Retinal pigment epithelial cell (primary cell): ENCODE results near the gene ZNF607.
"Not testable (repeated sequence)": the region's sequence is repeated elsewhere in the genome, so short reads cannot be mapped to it uniquely, and the experiment has no call there.

Experiments used
- DNase-seq: peaks from one replicate; pipeline ENCODE4 v3.0.0-alpha.2; 2010; ENCODE audit warnings: low read depth
- H3K4me3 ChIP-seq: 2 replicates; pipeline ENCODE4 v1.5.1; 2011; ENCODE audit warnings: mild to moderate bottlenecking, low read length, control low read depth, moderate library complexity
- TF ChIP-seq, protein P1 (sequence below): conservative IDR thresholded peaks from 2 replicates; pipeline ENCODE4 v1.5.1; 2011; ENCODE audit warnings: low read depth, low read length, control low read depth, inconsistent platforms

The ZNF607 gene

DNA sequence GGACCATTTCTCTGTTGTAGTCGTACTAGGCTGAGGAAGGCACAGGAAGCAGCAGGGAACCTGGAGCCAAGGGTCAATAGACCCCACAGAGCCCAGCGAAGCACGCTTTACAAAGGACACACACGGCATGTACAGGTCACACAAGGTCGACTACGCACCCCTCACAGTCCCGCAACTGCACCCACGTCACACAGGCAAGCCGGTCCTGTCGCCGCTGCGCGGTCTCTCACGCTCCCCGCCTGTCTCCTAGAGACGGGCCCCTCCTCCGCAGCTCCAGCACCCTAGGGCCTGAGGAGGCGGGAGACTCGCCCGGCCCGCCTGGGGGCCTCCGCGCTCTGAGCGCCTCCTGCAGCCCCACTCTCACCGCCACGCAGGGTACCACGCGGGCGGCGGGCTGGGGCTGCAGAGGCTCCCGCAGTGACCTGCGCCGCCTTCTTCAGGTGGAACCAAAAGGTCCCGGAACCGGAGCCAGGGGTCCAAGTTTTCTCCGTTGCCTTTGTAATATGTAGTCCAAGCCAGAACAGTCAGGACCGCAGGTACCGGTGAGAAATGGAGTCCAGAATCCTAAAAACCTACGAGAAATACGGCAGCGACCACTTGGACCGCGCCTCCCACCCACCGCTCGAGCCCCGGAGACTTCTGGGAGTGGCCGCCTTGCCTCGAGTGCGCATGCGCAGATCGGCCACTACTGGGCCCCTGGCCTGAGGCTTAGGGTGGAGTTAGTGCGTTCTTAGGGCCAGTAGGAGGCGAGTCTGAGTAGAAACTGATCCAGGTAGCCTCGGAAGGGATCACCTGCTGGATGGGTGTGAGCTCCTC lies at the start of gene ZNF607:
ZNF607 (minus strand) TSS at position 651 of the 816 bp plus-strand sequence. CDS start 8,143 bp downstream, outside the sequence.
- peak; percentile 76 for DNase-seq
- TF ChIP-seq, protein P1, sequence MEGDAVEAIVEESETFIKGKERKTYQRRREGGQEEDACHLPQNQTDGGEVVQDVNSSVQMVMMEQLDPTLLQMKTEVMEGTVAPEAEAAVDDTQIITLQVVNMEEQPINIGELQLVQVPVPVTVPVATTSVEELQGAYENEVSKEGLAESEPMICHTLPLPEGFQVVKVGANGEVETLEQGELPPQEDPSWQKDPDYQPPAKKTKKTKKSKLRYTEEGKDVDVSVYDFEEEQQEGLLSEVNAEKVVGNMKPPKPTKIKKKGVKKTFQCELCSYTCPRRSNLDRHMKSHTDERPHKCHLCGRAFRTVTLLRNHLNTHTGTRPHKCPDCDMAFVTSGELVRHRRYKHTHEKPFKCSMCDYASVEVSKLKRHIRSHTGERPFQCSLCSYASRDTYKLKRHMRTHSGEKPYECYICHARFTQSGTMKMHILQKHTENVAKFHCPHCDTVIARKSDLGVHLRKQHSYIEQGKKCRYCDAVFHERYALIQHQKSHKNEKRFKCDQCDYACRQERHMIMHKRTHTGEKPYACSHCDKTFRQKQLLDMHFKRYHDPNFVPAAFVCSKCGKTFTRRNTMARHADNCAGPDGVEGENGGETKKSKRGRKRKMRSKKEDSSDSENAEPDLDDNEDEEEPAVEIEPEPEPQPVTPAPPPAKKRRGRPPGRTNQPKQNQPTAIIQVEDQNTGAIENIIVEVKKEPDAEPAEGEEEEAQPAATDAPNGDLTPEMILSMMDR = peak; percentile 71
- peak within 1 kb of the TSS; percentile 96 for H3K4me3 ChIP-seq

DNA sequence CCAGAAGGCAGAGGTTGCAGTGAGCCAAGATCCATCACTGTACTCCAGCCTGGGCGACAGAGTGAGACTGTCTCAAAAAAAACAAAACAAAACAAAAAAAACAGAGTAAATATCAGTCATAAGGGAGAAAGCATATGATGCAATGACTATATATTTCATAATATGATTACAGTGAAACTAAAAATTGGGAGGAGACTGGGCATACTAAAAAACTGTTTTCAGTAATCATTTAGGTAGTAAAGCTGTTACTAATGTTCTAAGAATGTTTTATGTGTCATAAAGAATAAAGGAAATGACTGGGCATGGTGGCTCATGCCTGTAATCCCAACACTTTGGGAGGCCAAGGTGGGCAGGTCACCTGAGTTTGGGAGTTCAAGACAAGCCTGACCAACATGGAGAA lies 43.9 kb upstream of the ZNF607 start:
- no peak overlapping the region for H3K4me3 ChIP-seq
- TF ChIP-seq, protein P1 = no peak
- no peak for DNase-seq

DNA sequence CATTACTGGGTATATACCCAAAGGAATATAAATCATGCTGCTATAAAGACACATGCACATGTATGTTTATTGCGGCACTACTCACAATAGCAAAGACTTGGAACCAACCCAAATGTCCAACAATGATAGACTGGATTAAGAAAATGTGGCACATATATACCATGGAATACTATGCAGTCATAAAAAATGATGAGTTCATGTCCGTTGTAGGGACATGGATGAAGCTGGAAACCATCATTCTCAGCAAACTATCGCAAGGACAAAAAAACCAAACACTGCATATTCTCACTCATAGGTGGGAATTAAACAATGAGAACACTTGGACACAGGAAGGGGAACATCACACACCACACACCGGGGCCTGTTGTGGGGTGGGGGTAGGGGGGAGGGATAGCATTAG lies 38.1 kb upstream of the ZNF607 start:
- not testable (repeated sequence) for H3K4me3 ChIP-seq, DNase-seq

DNA sequence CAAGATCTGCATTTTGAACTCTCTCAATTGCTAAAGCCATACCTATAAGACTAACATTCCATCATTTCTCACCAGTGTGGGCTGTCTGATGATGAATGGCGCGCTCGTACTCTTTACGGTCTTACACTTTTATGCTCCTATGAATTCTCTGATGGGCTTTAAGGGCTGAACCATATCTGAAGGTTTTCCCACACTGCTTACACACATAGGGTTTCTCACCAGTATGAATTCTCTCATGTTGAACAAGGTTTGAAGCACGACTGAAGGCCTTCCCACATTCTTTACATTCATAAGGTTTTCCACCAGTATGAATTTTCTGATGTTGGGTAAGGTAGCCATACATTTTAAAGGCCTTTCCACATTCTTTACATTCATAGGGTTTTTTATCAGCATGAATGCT lies 18.8 kb upstream of the ZNF607 start:
- TF ChIP-seq, protein P1 = no peak
- DNase-seq = no peak
- H3K4me3 ChIP-seq = no peak overlapping the region

DNA sequence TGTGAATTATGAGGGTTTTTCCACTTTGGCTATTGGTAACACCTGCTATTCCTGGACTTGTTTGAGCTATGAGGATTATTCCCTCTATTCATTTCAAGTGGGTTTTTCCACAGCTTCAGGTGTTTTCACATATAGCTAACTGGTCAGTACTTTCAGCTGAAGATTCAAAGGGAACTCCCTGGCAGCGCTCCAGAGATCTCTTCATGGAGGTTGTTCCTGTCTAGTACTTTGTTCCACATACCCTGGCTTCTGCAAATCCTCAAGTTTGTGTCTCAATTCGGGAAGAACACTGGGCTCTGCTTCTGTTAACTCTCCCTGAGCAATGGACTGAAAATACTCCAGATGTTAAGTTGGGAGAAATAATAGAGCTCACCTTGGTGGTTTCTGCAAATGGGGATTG lies 5.6 kb upstream of the ZNF607 start:
- no peak overlapping the region for H3K4me3 ChIP-seq
- no peak for DNase-seq

DNA sequence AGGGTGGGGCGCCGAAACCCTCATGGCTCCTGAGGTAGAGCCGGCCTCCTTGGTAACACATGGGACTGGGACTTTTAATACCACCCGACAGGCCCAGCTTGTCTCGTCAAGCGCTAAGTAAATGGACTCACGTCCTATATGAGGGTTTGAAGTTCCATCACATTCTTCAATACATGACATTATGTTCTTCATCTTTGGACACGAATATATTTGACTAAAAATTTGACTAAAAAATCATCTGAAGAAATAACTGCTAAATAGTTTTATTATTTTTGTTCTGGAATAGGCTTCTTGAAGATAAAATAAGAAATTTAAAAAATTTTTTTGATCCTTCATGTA lies 335 bp upstream of the ZNF607 start:
- peak overlapping the region; percentile 96 for H3K4me3 ChIP-seq
- no peak for DNase-seq
- TF ChIP-seq, protein P1 = no peak

More for the DNA sequence above, 5.6 kb upstream of the ZNF607 start:
- TF ChIP-seq, protein P1 = no peak

DNA sequence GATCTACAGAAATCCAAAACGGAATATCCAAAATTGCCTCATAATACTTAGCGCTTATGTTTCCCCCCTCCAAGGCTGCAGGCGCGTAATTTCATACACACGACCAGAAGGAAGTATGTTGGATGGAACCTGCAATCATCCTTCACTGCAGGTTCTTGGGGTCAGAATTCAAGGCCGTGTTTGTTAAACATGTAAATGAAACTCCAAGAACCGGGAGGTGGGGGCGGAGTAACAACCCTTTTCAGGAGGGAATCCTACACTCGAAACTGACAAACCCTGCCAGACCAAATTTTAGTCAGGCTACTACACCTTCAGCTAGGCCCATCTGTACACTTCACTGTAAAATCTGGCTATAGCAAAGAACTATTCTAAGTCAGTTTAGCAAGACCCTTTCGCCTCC lies 1.3 kb downstream of the ZNF607 start:
- TF ChIP-seq, protein P1 = no peak
- DNase-seq = no peak
- peak overlapping the region; percentile 96 for H3K4me3 ChIP-seq

DNA sequence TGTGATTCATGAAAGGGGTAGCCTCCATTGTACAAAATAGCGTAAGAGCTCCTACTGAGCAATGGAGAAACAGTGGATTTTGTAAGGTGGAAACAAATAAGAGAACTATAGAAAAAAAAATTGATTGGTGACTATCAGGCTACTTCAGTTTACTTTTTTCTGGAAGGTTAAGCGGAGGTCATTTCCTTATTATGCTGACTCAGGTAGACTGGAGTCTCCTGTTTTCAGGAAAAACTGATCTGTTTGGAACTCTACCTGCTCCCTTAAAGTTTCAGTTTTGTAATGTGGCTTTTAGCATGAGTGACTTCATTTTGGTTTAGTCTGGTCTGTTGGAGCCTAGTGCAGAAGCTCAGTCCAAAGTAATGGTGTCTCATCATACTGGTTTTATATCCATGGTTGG lies 3.4 kb downstream of the ZNF607 start:
- no peak for DNase-seq
- TF ChIP-seq, protein P1 = no peak
- H3K4me3 ChIP-seq = no peak overlapping the region
